Skin of body (tissue), 2 donors: ENCODE measurements around the gene DIO3. TPM values are rescaled to one million over a fixed set of nuclear protein-coding genes. Genes with fewer than 3 reads are reported as not detected.

Source experiments
- DNase-seq: peaks from one replicate; lab custom pipeline; 2025; lab: John Stamatoyannopoulos, UW
- total RNA-seq: library from RNA; depleted of rRNA; stranded (reverse); fragments of >200 nt; gene quantifications from one replicate; pipeline ENCODE4 v1.2.3, GENCODE V29; 2014

DIO3 gene
- total RNA-seq = 1.7 TPM

- DNase-seq = no peak
These were observed at the start of gene DIO3 for GRCh38 chr14:101561145-101561896. TSS of gene DIO3 (plus strand) at chr14:101561495.

DNA sequence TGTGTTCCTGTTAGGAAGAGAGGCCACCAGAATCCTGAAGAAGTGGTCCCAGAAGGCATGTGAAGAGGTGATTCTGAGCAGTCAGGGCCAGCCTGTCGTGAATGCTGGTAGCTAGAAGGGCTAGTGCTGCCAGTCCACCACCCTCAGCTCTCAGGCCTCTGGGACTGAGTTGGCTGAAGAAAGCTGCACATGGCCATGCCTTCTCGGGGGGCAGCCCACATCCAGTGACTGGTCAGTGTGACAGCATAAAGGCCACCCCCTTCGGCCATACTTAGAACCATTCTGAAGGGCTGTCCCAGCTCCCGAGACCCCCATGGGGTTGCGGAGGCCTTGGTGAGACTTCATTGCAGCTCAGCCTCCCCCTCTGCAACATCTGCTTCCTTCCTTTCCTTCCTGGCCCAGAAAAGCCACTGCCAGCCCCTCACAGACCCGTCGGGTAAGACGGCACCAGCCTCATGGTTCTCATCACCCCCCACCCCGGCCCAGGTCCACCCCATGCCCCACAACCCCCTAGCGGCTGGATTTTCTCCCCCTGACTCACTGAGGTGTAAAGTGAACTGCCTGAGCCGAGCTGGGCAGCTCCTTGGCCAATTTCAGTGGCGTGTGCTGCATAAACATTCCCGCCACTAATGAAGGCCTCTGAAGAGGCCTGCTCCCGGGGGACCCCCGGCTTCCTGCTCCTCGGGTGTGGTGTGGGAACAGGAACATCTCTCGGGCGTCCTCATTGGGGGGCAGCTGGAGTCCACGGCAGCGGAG lies 49.5 kb upstream of the DIO3 start:
- no peak for DNase-seq

DNA sequence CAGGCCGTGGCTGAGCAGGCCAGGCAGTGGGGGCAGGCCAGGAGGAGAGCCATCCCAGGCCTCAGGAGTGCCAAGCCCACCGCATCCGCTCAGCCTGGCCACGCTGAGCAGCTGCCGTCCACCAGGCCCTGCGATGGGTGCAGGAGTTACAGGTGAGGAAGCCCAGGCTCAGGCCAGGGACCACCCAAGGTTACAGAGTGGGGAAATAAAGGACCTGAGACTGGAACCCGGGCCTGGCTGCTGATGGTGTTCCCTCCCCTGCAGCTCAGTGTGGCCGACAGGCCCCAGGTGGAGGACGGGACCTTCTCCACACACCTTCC lies 49.0 kb upstream of the DIO3 start:
- DNase-seq = no peak

DNA sequence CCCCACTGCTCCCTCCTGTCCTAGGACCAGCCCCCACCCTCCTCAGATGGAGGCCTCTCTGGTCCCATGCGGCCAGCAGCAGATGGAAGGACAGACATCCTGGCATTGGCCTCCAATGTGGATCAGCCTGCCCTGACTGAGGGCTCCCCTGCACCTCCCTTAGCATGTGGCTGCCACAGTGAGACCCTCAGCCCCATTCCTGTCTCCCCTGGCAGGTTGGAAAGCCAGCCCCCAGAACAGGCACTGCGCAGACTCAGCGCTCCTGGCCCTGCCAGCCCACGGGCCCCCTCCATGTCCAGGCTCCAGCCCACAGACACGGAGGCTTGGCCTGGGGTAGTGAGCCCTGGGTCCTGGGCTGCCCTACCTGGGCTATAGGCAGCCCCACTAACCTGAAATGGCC lies 47.2 kb upstream of the DIO3 start:
- DNase-seq = no peak

GRCh38 chr14:101516401-101516800 lies 44.9 kb upstream of the DIO3 start:
- DNase-seq = no peak

- DNase-seq = no peak
These were observed 42.5 kb upstream of the DIO3 start for GRCh38 chr14:101518611-101519473.

GRCh38 chr14:101520621-101521472 lies 40.4 kb upstream of the DIO3 start:
- DNase-seq = no peak

GRCh38 chr14:101521473-101521915 lies 39.8 kb upstream of the DIO3 start:
- DNase-seq = no peak

DNA sequence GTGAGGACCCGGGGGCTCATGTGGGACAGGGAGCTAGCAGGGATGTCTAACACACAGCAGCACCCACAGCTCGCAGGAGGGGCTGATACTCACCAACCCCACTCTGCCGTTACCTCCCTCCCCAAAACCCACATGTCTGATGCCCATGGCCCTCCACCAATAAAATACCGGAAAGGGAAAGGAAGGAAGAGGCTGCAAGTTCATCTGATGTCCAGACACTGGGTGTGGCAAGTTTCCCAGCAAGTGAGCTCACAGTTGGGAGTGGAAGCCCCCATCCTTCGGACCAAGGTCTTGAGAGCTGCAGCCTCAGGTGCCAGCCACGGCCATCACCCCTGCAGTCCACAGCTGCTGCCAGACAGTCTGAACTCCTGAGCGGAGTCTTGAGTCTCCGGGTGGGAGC lies 39.3 kb upstream of the DIO3 start:
- no peak for DNase-seq

DNA sequence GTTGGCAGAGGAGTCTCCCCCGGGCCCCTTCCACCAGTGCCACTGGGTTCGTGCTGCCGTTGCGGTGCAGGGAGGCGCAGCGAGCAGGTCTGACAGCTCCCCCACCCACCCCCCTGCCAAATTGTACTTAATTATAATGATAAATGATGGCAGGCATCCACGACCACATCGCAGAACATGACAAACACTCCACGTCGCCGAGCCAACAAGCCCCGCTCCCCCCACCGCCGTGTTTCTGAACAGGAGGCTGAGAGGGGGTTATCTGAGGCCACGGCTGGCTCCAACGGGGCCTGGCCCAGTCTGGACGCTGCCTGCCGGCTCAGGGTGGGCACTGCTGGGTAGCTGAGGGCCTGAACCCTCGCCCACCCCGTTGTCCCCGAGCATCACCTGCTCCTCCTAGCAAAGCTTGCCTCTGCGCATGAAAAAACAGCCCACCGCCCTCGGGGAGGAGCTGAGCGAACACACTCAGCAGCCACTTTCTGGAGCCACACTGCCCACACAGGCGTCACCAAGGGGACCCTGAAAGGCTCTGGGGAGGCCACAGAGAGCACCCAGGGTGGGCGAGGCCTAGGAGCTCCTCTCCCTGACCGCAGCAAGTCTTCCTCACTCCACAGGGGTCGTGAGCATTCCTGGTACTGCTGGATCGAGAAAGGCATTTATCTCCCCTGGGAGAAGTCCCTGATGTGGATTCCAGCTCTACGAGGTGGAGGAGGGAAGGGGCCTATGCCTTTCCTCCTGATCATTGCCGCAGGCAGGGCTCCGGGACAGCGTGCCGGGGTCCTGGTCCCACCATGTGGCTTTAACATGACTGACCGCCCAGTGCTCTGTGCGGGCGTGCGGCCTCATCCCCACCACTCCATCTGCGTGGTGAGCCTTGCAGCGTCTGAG lies 35.4 kb upstream of the DIO3 start:
- no peak for DNase-seq

DNA sequence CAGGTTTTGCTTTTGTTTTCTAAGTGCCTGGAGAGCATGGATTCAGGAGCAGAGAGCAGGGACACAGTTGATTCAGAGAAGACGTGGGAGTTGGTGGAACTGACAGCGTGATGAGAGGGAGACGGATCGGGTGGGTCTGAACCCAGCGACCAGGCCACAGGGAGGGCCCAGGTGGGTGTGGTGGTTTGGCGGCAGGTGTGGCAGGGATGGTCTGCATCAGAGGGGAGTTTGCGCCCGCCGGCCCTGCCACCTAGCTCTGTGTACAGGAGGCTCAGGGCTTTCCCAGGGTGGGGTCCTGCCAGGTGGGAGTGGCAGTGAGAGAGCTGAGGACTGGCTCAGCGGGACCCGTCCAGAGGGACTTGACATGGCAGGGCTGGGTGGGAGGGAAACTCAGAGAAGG lies 33.3 kb upstream of the DIO3 start:
- DNase-seq = no peak

- no peak for DNase-seq
These were observed 32.2 kb upstream of the DIO3 start for GRCh38 chr14:101529079-101529478.

- DNase-seq = no peak
These were observed 27.1 kb upstream of the DIO3 start for GRCh38 chr14:101534198-101534597.

DNA sequence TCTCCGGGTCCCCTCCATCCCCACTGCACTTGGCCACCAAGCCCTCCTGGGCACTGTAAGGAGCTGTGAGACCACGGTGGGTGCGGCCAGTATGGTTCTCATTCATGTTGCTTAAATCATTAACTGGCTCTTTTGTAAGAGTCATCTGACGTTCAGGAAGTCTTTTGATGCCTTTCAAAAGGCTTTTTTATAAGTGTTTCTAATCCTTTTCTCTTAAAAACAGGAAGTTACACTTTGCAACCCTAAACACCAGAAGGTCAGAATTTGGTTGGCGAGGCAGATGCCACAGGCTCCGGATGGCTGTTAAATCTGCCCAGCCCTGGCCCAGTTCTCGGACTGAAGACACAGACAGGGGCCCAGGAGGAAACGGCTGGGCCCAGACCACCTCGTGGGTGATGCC lies 26.1 kb upstream of the DIO3 start:
- DNase-seq = no peak

GRCh38 chr14:101535701-101536207 lies 25.5 kb upstream of the DIO3 start:
- DNase-seq = no peak

DNA sequence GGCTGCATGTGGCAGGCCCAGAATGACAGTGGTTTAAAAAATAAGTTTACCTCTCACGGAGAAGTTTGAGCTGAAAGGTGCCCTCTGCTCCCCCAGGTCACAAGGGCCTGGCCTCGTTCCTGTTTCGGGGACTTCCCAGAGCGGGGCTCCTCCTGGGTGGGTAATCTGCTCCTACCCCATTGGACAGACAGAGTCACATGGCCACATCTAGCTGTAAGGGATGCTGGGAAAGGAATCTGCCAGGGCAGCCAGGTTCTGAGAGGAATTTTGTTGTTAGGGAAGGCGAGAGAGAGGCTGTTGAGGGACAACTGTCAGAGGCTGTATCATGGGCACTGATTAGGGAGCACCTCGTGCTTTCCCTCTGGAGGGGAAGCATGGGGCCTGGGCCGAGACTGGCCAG lies 24.0 kb upstream of the DIO3 start:
- DNase-seq = no peak

DNA sequence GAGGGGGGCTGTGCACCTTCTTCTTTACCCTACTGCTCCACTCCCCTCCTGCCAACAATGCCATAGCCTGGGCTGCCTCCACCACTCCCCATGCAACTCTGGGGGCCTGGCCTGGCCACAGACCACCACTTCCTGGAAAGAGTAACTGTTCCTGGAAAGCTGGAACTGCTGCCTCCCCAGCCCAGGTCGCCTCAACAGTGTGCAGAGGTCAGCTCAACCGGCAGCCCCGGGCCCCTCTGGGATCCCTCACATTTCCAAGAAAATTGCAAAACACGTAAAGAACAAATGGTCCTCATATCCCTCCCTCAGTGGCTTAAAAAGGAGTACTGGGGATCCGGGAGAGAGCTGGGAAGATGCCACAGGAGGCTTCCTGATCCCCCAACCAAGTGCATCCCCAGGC lies 22.4 kb upstream of the DIO3 start:
- no peak for DNase-seq

GRCh38 chr14:101539880-101540279 lies 21.4 kb upstream of the DIO3 start:
- no peak for DNase-seq

GRCh38 chr14:101540481-101541462 lies 20.5 kb upstream of the DIO3 start:
- no peak for DNase-seq
